ENCODE data around the gene SREK1IP1.

The SREK1IP1 gene

GRCh38 chr5:64768358-64769312 lies at the start of gene SREK1IP1, which contains the start of gene CWC27:
Gene SREK1IP1, minus strand, starts transcription at chr5:64768691. Its CDS starts 174 bp downstream, at chr5:64768517.
Gene CWC27, plus strand, starts transcription at chr5:64768930. Its CDS starts 217 bp downstream, at chr5:64769147.
- TF ChIP-seq CTCF (IDR thresholded peaks at IDR 0.05; ENCODE audit: borderline replicate concordance, control extremely low read depth, extremely low read depth, insufficient read depth, missing control alignments) = no peak
- DNase-seq (ENCODE audit: low spot score) = peak; percentile 78
- in situ Hi-C loops (cut with MboI; ENCODE audit: low sequenced_read_pairs, unreplicated experiment) = no loop called here

- TF ChIP-seq CTCF (IDR thresholded peaks at IDR 0.05; ENCODE audit: borderline replicate concordance, control extremely low read depth, extremely low read depth, insufficient read depth, missing control alignments) = no peak
- in situ Hi-C loops (cut with MboI; ENCODE audit: low sequenced_read_pairs, unreplicated experiment) = loop anchor here (25.0 kb wide), 1 partner anchor 269 kb away; no protein-coding TSS in a partner anchor
- DNase-seq (ENCODE audit: low spot score) = no peak
Measured at GRCh38 chr5:64818245-64818644, 49.8 kb upstream of the SREK1IP1 start.

GRCh38 chr5:64814073-64814472 lies 45.6 kb upstream of the SREK1IP1 start:
- no peak for TF ChIP-seq CTCF (IDR thresholded peaks at IDR 0.05; ENCODE audit: borderline replicate concordance, control extremely low read depth, extremely low read depth, insufficient read depth, missing control alignments)
- in situ Hi-C loops (cut with MboI; ENCODE audit: low sequenced_read_pairs, unreplicated experiment) = loop anchor here (5.0 to 25.0 kb wide), 2 partner anchors 273 to 668 kb away; partner anchors contain the start of gene ADAMTS6
- peak; percentile 10 for DNase-seq (ENCODE audit: low spot score)

- DNase-seq (ENCODE audit: low spot score) = peak; percentile 16
- in situ Hi-C loops (cut with MboI; ENCODE audit: low sequenced_read_pairs, unreplicated experiment) = loop anchor here (5.0 to 25.0 kb wide), 2 partner anchors 276 to 671 kb away; partner anchors contain the start of gene ADAMTS6
- peak; percentile 43 for TF ChIP-seq CTCF (IDR thresholded peaks at IDR 0.05; ENCODE audit: borderline replicate concordance, control extremely low read depth, extremely low read depth, insufficient read depth, missing control alignments)
Measured at GRCh38 chr5:64811050-64811640, 42.7 kb upstream of the SREK1IP1 start.

- in situ Hi-C loops (cut with MboI; ENCODE audit: low sequenced_read_pairs, unreplicated experiment) = loop anchor here (25.0 kb wide), 1 partner anchor 280 kb away; no protein-coding TSS in a partner anchor
- no peak for TF ChIP-seq CTCF (IDR thresholded peaks at IDR 0.05; ENCODE audit: borderline replicate concordance, control extremely low read depth, extremely low read depth, insufficient read depth, missing control alignments)
- DNase-seq (ENCODE audit: low spot score) = no peak
Measured at GRCh38 chr5:64807520-64807919, 39.0 kb upstream of the SREK1IP1 start.

GRCh38 chr5:64806537-64806936 lies 38.0 kb upstream of the SREK1IP1 start:
- no peak for TF ChIP-seq CTCF (IDR thresholded peaks at IDR 0.05; ENCODE audit: borderline replicate concordance, control extremely low read depth, extremely low read depth, insufficient read depth, missing control alignments)
- DNase-seq (ENCODE audit: low spot score) = no peak
- in situ Hi-C loops (cut with MboI; ENCODE audit: low sequenced_read_pairs, unreplicated experiment) = loop anchor here (25.0 kb wide), 1 partner anchor 281 kb away; no protein-coding TSS in a partner anchor
